Karpas-422 (cell line): ENCODE results near the gene LAG3. TPM values are rescaled to one million over a fixed set of nuclear protein-coding genes. Genes with fewer than 3 reads are reported as not detected.

ENCODE experiments used
- DNase-seq: peaks from one replicate; pipeline ENCODE4 v3.0.0-alpha.2; 2015
- H2AFZ ChIP-seq: fragments of 200-600 bp; sonication (generic); 2 replicates; pipeline ENCODE4 v1.6.1; 2014; ENCODE audit warnings: antibody characterized with exemption, low read length, mixed read lengths
- H3K27ac ChIP-seq: fragments of 200-600 bp; sonication (generic); 2 replicates; pipeline ENCODE4 v1.5.1; 2014; ENCODE audit warnings: mild to moderate bottlenecking, low read length, moderate library complexity
- H3K27me3 ChIP-seq: fragments of 200-600 bp; sonication (generic); 2 replicates; pipeline ENCODE4 v1.6.1; 2014; ENCODE audit warnings: low read length, mixed read lengths
- H3K36me3 ChIP-seq: fragments of 200-600 bp; sonication (generic); 2 replicates; pipeline ENCODE4 v1.6.1; 2014; ENCODE audit warnings: low read length, mixed read lengths; ENCODE audit not compliant: insufficient read depth
- H3K4me1 ChIP-seq: fragments of 200-600 bp; sonication (generic); 2 replicates; pipeline ENCODE4 v1.6.1; 2014; ENCODE audit warnings: mild to moderate bottlenecking, low read length, mixed read lengths
- H3K4me2 ChIP-seq: fragments of 200-600 bp; sonication (generic); 2 replicates; pipeline ENCODE4 v1.6.1; 2014; ENCODE audit warnings: low read length, low read depth, mild to moderate bottlenecking; ENCODE audit not compliant: poor library complexity, severe bottlenecking
- H3K4me3 ChIP-seq: fragments of 200-600 bp; sonication (generic); 2 replicates; pipeline ENCODE4 v1.5.1; 2014; ENCODE audit warnings: mild to moderate bottlenecking, antibody characterized with exemption, low read length, mixed read lengths
- H3K79me2 ChIP-seq: fragments of 200-600 bp; sonication (generic); 2 replicates; pipeline ENCODE4 v1.6.1; 2014; ENCODE audit warnings: mild to moderate bottlenecking, low read length, mixed read lengths
- H3K9ac ChIP-seq: fragments of 200-600 bp; sonication (generic); 2 replicates; pipeline ENCODE4 v1.6.0; 2014; ENCODE audit warnings: low read length
- H3K9me2 ChIP-seq: fragments of 200-600 bp; sonication (generic), shearing (Covaris generic); replicated peaks from 2 replicates; pipeline ENCODE4 v1.6.0; 2014; ENCODE audit warnings: mild to moderate bottlenecking, low read length, moderate library complexity; ENCODE audit not compliant: insufficient read depth
- H3K9me3 ChIP-seq: fragments of 300-700, 200-600 bp; sonication (generic); 2 replicates; pipeline ENCODE4 v1.6.1; 2014; ENCODE audit warnings: low read length, mixed read lengths
- H4K20me1 ChIP-seq: fragments of 200-600 bp; sonication (generic); 2 replicates; pipeline ENCODE4 v1.6.1; 2014; ENCODE audit warnings: mild to moderate bottlenecking, antibody characterized with exemption, low read length, low read depth; ENCODE audit not compliant: insufficient read depth
- total RNA-seq: library from RNA; depleted of rRNA; stranded (reverse); fragments of >200 nt; shearing (Covaris generic); gene quantifications from 2 replicates; pipeline ENCODE4 v1.2.3, GENCODE V29; 2014; ENCODE audit warnings: low replicate concordance

LAG3 gene
- total RNA-seq, 1 experiment from 2014 or later: 0.22 TPM

- H4K20me1 ChIP-seq: no peaks in the 10 kb centered on the region
- no peak overlapping the region for H3K27ac ChIP-seq
- no peaks in the 10 kb centered on the region for H3K9me3 ChIP-seq
- H3K79me2 ChIP-seq: no peaks in the 10 kb centered on the region
- no peak overlapping the region for H2AFZ ChIP-seq
- H3K4me1 ChIP-seq: peaks cover 10% of the 10 kb centered on the region; the same call in 1 of the 2 replicates
- no peaks in the 10 kb centered on the region for H3K36me3 ChIP-seq
- no peak overlapping the region for H3K4me3 ChIP-seq
- H3K27me3 ChIP-seq: no peaks in the 10 kb centered on the region
- DNase-seq: no peak
- no peak overlapping the region for H3K9ac ChIP-seq
- no peak overlapping the region for H3K4me2 ChIP-seq
- no peaks in the 10 kb centered on the region for H3K9me2 ChIP-seq
These were observed 44.3 kb downstream of the LAG3 start for GRCh38 chr12:6816598-6816997.

GRCh38 chr12:6817098-6817497, 44.8 kb downstream of the LAG3 start:
- Histone ChIP-seq H3K9me3 (no peaks in the 10 kb centered on the region), H3K9me2 (no peaks in the 10 kb centered on the region), H3K27me3 (no peaks in the 10 kb centered on the region), H3K36me3 (no peaks in the 10 kb centered on the region), H3K4me2 (no peak overlapping the region), H4K20me1 (no peaks in the 10 kb centered on the region), H3K27ac (no peak overlapping the region), H3K9ac (no peak overlapping the region), H3K4me3 (no peak overlapping the region), H2AFZ (no peak overlapping the region), H3K79me2 (no peaks in the 10 kb centered on the region), H3K4me1 (peaks cover 10% of the 10 kb centered on the region; the same call in 1 of the 2 replicates)
- no peak for DNase-seq

GRCh38 chr12:6817662-6818157, 45.4 kb downstream of the LAG3 start:
- Histone ChIP-seq H3K4me3 (no peak overlapping the region), H3K9ac (no peak overlapping the region), H3K9me3 (no peaks in the 10 kb centered on the region), H3K27ac (no peak overlapping the region), H3K4me2 (no peak overlapping the region), H3K36me3 (no peaks in the 10 kb centered on the region), H3K4me1 (peaks cover 9% of the 10 kb centered on the region; the same call in 1 of the 2 replicates), H2AFZ (no peak overlapping the region), H3K9me2 (no peaks in the 10 kb centered on the region), H3K79me2 (no peaks in the 10 kb centered on the region), H3K27me3 (no peaks in the 10 kb centered on the region), H4K20me1 (no peaks in the 10 kb centered on the region)
- DNase-seq: no peak

GRCh38 chr12:6818222-6818621, 45.9 kb downstream of the LAG3 start:
- Histone ChIP-seq H3K4me2 (no peak overlapping the region), H3K27ac (no peak overlapping the region), H4K20me1 (no peaks in the 10 kb centered on the region), H3K4me3 (no peak overlapping the region), H2AFZ (no peak overlapping the region), H3K9ac (no peak overlapping the region), H3K36me3 (no peaks in the 10 kb centered on the region), H3K4me1 (peaks cover 7% of the 10 kb centered on the region; the same call in 1 of the 2 replicates), H3K79me2 (no peaks in the 10 kb centered on the region), H3K27me3 (no peaks in the 10 kb centered on the region), H3K9me3 (no peaks in the 10 kb centered on the region), H3K9me2 (no peaks in the 10 kb centered on the region)
- no peak for DNase-seq

- H4K20me1 ChIP-seq: no peaks in the 10 kb centered on the region
- H3K4me3 ChIP-seq: no peak overlapping the region
- H3K9me3 ChIP-seq: no peaks in the 10 kb centered on the region
- H3K36me3 ChIP-seq: no peaks in the 10 kb centered on the region
- H3K9me2 ChIP-seq: no peaks in the 10 kb centered on the region
- no peak overlapping the region for H3K27ac ChIP-seq
- H2AFZ ChIP-seq: no peak overlapping the region
- no peaks in the 10 kb centered on the region for H3K27me3 ChIP-seq
- H3K4me2 ChIP-seq: no peak overlapping the region
- no peak overlapping the region for H3K9ac ChIP-seq
- no peak for DNase-seq
- H3K79me2 ChIP-seq: no peaks in the 10 kb centered on the region
- H3K4me1 ChIP-seq: peaks cover 7% of the 10 kb centered on the region; the same call in 1 of the 2 replicates
These were observed 46.3 kb downstream of the LAG3 start for GRCh38 chr12:6818645-6819044.

- Histone ChIP-seq H4K20me1 (no peaks in the 10 kb centered on the region), H3K4me2 (no peak overlapping the region), H3K36me3 (no peaks in the 10 kb centered on the region)
These were observed 47.0 kb downstream of the LAG3 start for GRCh38 chr12:6819106-6820030.

GRCh38 chr12:6820166-6820565, 47.8 kb downstream of the LAG3 start:
- Histone ChIP-seq H3K4me3 (no peak overlapping the region), H3K9me2 (no peaks in the 10 kb centered on the region), H2AFZ (no peak overlapping the region), H3K9me3 (no peaks in the 10 kb centered on the region), H3K4me2 (no peak overlapping the region), H4K20me1 (no peaks in the 10 kb centered on the region), H3K27me3 (no peaks in the 10 kb centered on the region), H3K4me1 (peaks cover 7% of the 10 kb centered on the region; the same call in 1 of the 2 replicates), H3K79me2 (no peaks in the 10 kb centered on the region), H3K36me3 (no peaks in the 10 kb centered on the region), H3K27ac (no peak overlapping the region), H3K9ac (no peak overlapping the region)
- no peak for DNase-seq

More at GRCh38 chr12:6819106-6820030, 47.0 kb downstream of the LAG3 start:
- H3K27me3 ChIP-seq: no peaks in the 10 kb centered on the region
- no peak overlapping the region for H3K4me3 ChIP-seq
- no peaks in the 10 kb centered on the region for H3K9me3 ChIP-seq
- peaks cover 7% of the 10 kb centered on the region; the same call in 1 of the 2 replicates for H3K4me1 ChIP-seq
- no peaks in the 10 kb centered on the region for H3K79me2 ChIP-seq
- H3K9ac ChIP-seq: no peak overlapping the region
- no peak overlapping the region for H2AFZ ChIP-seq
- DNase-seq: no peak
- H3K27ac ChIP-seq: no peak overlapping the region
- no peaks in the 10 kb centered on the region for H3K9me2 ChIP-seq

- Histone ChIP-seq H2AFZ (no peak within 1 kb of the TSS), H4K20me1 (no peaks in the 10 kb centered on the region), H3K4me1 (peaks cover 7% of the 10 kb centered on the region), H3K9me2 (no peaks in the 10 kb centered on the region), H3K9ac (no peak within 1 kb of the TSS), H3K4me2 (no peak within 1 kb of the TSS), H3K27me3 (no peaks in the 10 kb centered on the region), H3K79me2 (no peaks in the 10 kb centered on the region), H3K27ac (no peak within 1 kb of the TSS), H3K4me3 (no peak within 1 kb of the TSS), H3K36me3 (no peaks in the 10 kb centered on the region), H3K9me3 (no peaks in the 10 kb centered on the region)
- no peak for DNase-seq
These were observed 49.5 kb downstream of the LAG3 start, which contains the start of gene GPR162 for GRCh38 chr12:6821591-6822425. Gene GPR162, plus strand, starts transcription at chr12:6821821. Its CDS starts 2,078 bp downstream, at chr12:6823899.
